HCT116 (cell line): Measurements from ENCODE around the gene SDSL. TPM values are rescaled to one million over a fixed set of nuclear protein-coding genes. Genes with fewer than 3 reads are reported as not detected.

ENCODE experiments used
- ATAC-seq: fragments of 200-7000 bp; cut with Tn5 transposase; 2 replicates; pipeline ENCODE4 v1.9.1; 2020; ENCODE audit warnings: mild to moderate bottlenecking, moderate library complexity
- BruUV-seq: library from RNA; stranded (reverse); fragments of 400-500 nt; replicated peaks from 2 replicates; lab custom pipeline; 2021; lab: Mats Ljungman, UMichigan
- CTCF ChIA-PET: fragments of 300-600 bp; sonication (Branson Sonifier 250); formaldehyde crosslinking; loops from one replicate; lab custom pipeline; 2021; ENCODE audit warnings: antibody characterized with exemption; lab: Charles Lee
- POLR2A ChIA-PET: fragments of 300-600, 350-600 bp; sonication (Branson Sonifier 250); formaldehyde crosslinking; loops from one replicate; lab custom pipeline; 2021; ENCODE audit warnings: antibody characterized with exemption; lab: Charles Lee
- RAD21 ChIA-PET, 2 experiments: fragments of 300-600 bp; sonication (Branson Sonifier 250); formaldehyde crosslinking; loops; one replicate each; lab custom pipeline; 2023; ENCODE audit warnings: low total read pairs in 2 of 2; ENCODE audit not compliant: uncharacterized antibody in 2 of 2, unreplicated experiment in 2 of 2, low non-redundant PET in 1 of 2; lab: Charles Lee
- DNase-seq: peaks from one replicate; pipeline ENCODE4 v3.0.0-alpha.2; 2010; ENCODE audit warnings: low read depth, low spot score
- H2AFZ ChIP-seq: fragments of 200-600 bp; shearing (Covaris generic), sonication (generic); 2 replicates; pipeline ENCODE4 v1.6.1; 2017; ENCODE audit warnings: low read depth, mixed run types, mixed read lengths, antibody characterized with exemption, low read length; ENCODE audit not compliant: poor library complexity, severe bottlenecking
- H3K27ac ChIP-seq: 2 replicates; pipeline ENCODE4 v1.5.1; 2012; ENCODE audit warnings: low read depth, low read length
- H3K27me3 ChIP-seq: fragments of 200-600 bp; sonication (generic); 2 replicates; pipeline ENCODE4 v1.6.1; 2016; ENCODE audit warnings: mixed run types, low read length, mixed read lengths; ENCODE audit not compliant: insufficient read depth
- H3K36me3 ChIP-seq, 2 experiments: fragments of 200-500 bp in 1 of 2; fragments of 200-600 bp in 1 of 2; sonication (Bioruptor generic) in 1 of 2; sonication (generic) in 1 of 2; 2 replicates each; pipeline versions ENCODE4 v1.5.1 to v1.6.1; 2014 to 2016; ENCODE audit warnings: low read length in 2 of 2, inconsistent platforms in 1 of 2, mixed read lengths in 1 of 2, mixed run types in 1 of 2; ENCODE audit not compliant: insufficient read depth in 2 of 2, control insufficient read depth in 1 of 2
- H3K4me1 ChIP-seq, 2 experiments: fragments of 200-600 bp in 1 of 2; sonication (generic) in 1 of 2; 2 replicates each; pipeline versions ENCODE4 v1.5.1 to v1.6.1; 2012 to 2017; ENCODE audit warnings: low read length in 2 of 2, inconsistent platforms in 1 of 2, mild to moderate bottlenecking in 1 of 2, mixed read lengths in 1 of 2, mixed run types in 1 of 2, moderate library complexity in 1 of 2; ENCODE audit not compliant: insufficient read depth in 2 of 2, control insufficient read depth in 1 of 2
- H3K4me2 ChIP-seq: fragments of 200-600 bp; sonication (generic); 2 replicates; pipeline ENCODE4 v1.6.1; 2017; ENCODE audit warnings: mixed run types, low read length, mixed read lengths
- H3K4me3 ChIP-seq, 2 experiments: fragments of 200-600 bp in 1 of 2; sonication (generic) in 1 of 2; replicated peaks in 1 of 2; 2 replicates each; pipeline ENCODE4 v1.5.1; 2011 to 2016; ENCODE audit warnings: low read length in 2 of 2, control low read depth in 1 of 2, low read depth in 1 of 2, mild to moderate bottlenecking in 1 of 2, mixed read lengths in 1 of 2, mixed run types in 1 of 2
- H3K79me2 ChIP-seq: fragments of 200-600 bp; sonication (generic); 2 replicates; pipeline ENCODE4 v1.6.1; 2017; ENCODE audit warnings: mild to moderate bottlenecking, mixed run types, low read length, moderate library complexity, mixed read lengths; ENCODE audit not compliant: insufficient read depth
- H3K9ac ChIP-seq: fragments of 200-600 bp; sonication (generic); 2 replicates; pipeline ENCODE4 v1.6.1; 2016; ENCODE audit warnings: low read length, mixed read lengths
- H3K9me2 ChIP-seq: fragments of 200-600 bp; sonication (generic), shearing (Covaris generic); 2 replicates; pipeline ENCODE4 v1.6.1; 2017; ENCODE audit warnings: mixed run types, mild to moderate bottlenecking, moderate library complexity; ENCODE audit not compliant: insufficient read depth
- H3K9me3 ChIP-seq, 2 experiments: fragments of 200-500 bp in 1 of 2; fragments of 200-600 bp in 1 of 2; sonication (Bioruptor generic) in 1 of 2; sonication (generic) in 1 of 2; 2 replicates each; pipeline ENCODE4 v1.6.1; 2014 to 2017; ENCODE audit warnings: low read length in 2 of 2, mixed read lengths in 2 of 2, inconsistent platforms in 1 of 2, low read depth in 1 of 2, mild to moderate bottlenecking in 1 of 2, mixed run types in 1 of 2, moderate library complexity in 1 of 2; ENCODE audit not compliant: control insufficient read depth in 1 of 2, insufficient read depth in 1 of 2
- H4K20me1 ChIP-seq: fragments of 200-600 bp; sonication (generic), shearing (Covaris generic); 2 replicates; pipeline ENCODE4 v1.6.1; 2017; ENCODE audit warnings: mixed run types, mild to moderate bottlenecking, moderate library complexity; ENCODE audit not compliant: insufficient read depth
- ATF3 ChIP-seq: IDR thresholded peaks from 2 replicates; pipeline ENCODE4 v1.6.1; 2012
- CTCF ChIP-seq, 3 experiments: fragments of 200-600 bp in 1 of 3; sonication (generic) in 1 of 3; IDR thresholded peaks in 2 of 3; conservative IDR thresholded peaks in 1 of 3; 2 replicates each; pipeline ENCODE4 v1.5.1; 2012 to 2017; ENCODE audit warnings: low read depth in 2 of 3, low read length in 2 of 3, antibody characterized with exemption in 1 of 3, borderline replicate concordance in 1 of 3, control low read depth in 1 of 3, mild to moderate bottlenecking in 1 of 3, mixed read lengths in 1 of 3, mixed run types in 1 of 3, moderate library complexity in 1 of 3; ENCODE audit not compliant: insufficient read depth in 1 of 3
- ELF1 ChIP-seq: IDR thresholded peaks from 2 replicates; pipeline ENCODE4 v1.6.1; 2012; ENCODE audit warnings: low read depth, borderline replicate concordance
- FOSL1 ChIP-seq: IDR thresholded peaks from 2 replicates; pipeline ENCODE4 v1.6.1; 2012; ENCODE audit warnings: low read depth
- MAX ChIP-seq: IDR thresholded peaks from 2 replicates; pipeline ENCODE4 v1.6.1; 2012
- RAD21 ChIP-seq: IDR thresholded peaks from 2 replicates; pipeline ENCODE4 v1.6.1; 2012; ENCODE audit warnings: low read depth, mild to moderate bottlenecking
- REST ChIP-seq: IDR thresholded peaks from 2 replicates; pipeline ENCODE4 v1.6.1; 2012; ENCODE audit warnings: low read depth
- SRF ChIP-seq: IDR thresholded peaks from 2 replicates; pipeline ENCODE4 v1.6.1; 2012; ENCODE audit warnings: low read depth
- TCF7L2 ChIP-seq: IDR thresholded peaks from 2 replicates; pipeline ENCODE4 v1.7.0; 2011; ENCODE audit warnings: borderline replicate concordance, inconsistent platforms; ENCODE audit not compliant: insufficient read depth, insufficient read length; ENCODE audit errors: extremely low read depth
- ZBTB33 ChIP-seq: IDR thresholded peaks from 2 replicates; pipeline ENCODE4 v1.6.1; 2011; ENCODE audit warnings: mild to moderate bottlenecking, low read length, moderate library complexity; ENCODE audit not compliant: insufficient replicate concordance; ENCODE audit errors: extremely low read depth
- intact Hi-C: fragments of 100-400 bp; cut with micrococcal nuclease; formaldehyde crosslinking; loops from 2 replicates; pipeline ENCODE4 v1.10.0; 2022
- total RNA-seq: library from RNA; stranded (reverse); gene quantifications from one replicate; pipeline ENCODE4 v1.2.1, GENCODE V29; 2021; ENCODE audit not compliant: unreplicated experiment

SDSL gene
- total RNA-seq, 1 experiment from 2014 or later = 19.1 TPM

GRCh38 chr12:113452458-113452857, 30.3 kb downstream of the SDSL start:
- Histone ChIP-seq H3K27me3 (peaks cover 9% of the 10 kb centered on the region; the same call in 1 of the 2 replicates), H3K9me2 (no peaks in the 10 kb centered on the region), H3K4me3 (no peak overlapping the region), H3K27ac (no peak overlapping the region), H4K20me1 (no peaks in the 10 kb centered on the region), H3K9ac (no peak overlapping the region), H3K79me2 (no peaks in the 10 kb centered on the region), H3K9me3 (no peaks in the 10 kb centered on the region), H3K36me3 (no peaks in the 10 kb centered on the region), H2AFZ (no peak overlapping the region), H3K4me2 (no peak overlapping the region), H3K4me1 (no peaks in the 10 kb centered on the region)
- POLR2A ChIA-PET = no interaction called here
- TF ChIP-seq SRF (no peak), CTCF (IDR thresholded peaks at IDR 0.05 in 2 of 3, conservative IDR thresholded peaks at IDR 0.05 in 1 of 3; ENCODE audit: borderline replicate concordance in 1 of 3, insufficient read depth in 1 of 3, low read depth in 2 of 3, low read length in 2 of 3) (no peak), RAD21 (no peak)
- ATAC-seq = no peak
- CTCF ChIA-PET = interaction anchor here (1.3 to 2.9 kb wide), 2 partner anchors 9 to 27 kb away, joined by 6 to 19 read pairs; no protein-coding TSS in a partner anchor
- intact Hi-C loops = no loop called here
- DNase-seq = no peak
- no TSS peak for BruUV-seq
- RAD21 ChIA-PET = interaction anchor here in 1 of 2 experiments (0.7 kb wide), 1 partner anchor 26 kb away, joined by 3 read pairs; no protein-coding TSS in a partner anchor

GRCh38 chr12:113453330-113453729, 31.1 kb downstream of the SDSL start:
- Histone ChIP-seq H2AFZ (no peak overlapping the region), H3K9me3 (no peaks in the 10 kb centered on the region), H3K9ac (no peak overlapping the region), H3K4me2 (no peak overlapping the region), H3K79me2 (no peaks in the 10 kb centered on the region), H3K27me3 (peaks cover 10% of the 10 kb centered on the region; the same call in 1 of the 2 replicates), H3K9me2 (no peaks in the 10 kb centered on the region), H3K27ac (no peak overlapping the region), H3K36me3 (no peaks in the 10 kb centered on the region), H3K4me3 (no peak overlapping the region), H3K4me1 (no peaks in the 10 kb centered on the region), H4K20me1 (no peaks in the 10 kb centered on the region)
- intact Hi-C loops = no loop called here
- no TSS peak for BruUV-seq
- DNase-seq = no peak
- ATAC-seq = no peak
- CTCF ChIA-PET = interaction anchor here (1.3 to 2.9 kb wide), 2 partner anchors 8 to 28 kb away, joined by 6 to 19 read pairs; no protein-coding TSS in a partner anchor
- RAD21 ChIA-PET = no interaction called here
- POLR2A ChIA-PET = no interaction called here
- TF ChIP-seq TCF7L2 (no peak), ZBTB33 (no peak), MAX (no peak), ELF1 (no peak), RAD21 (no peak), ATF3 (no peak), FOSL1 (no peak), REST (no peak)
